ENCODE results near the gene PLAAT2. TPM values are rescaled to one million over a fixed set of nuclear protein-coding genes. Genes with fewer than 3 reads are reported as not detected.

PLAAT2 gene
- total and polyA plus RNA-seq, 9 of the 15 experiments (the other 6 are each of a cell fraction or from before 2014, with no cell fraction given) = not detected

GRCh38 chr11:63531074-63531792 lies 31.9 kb downstream of the PLAAT2 start (continued):
- peak; percentile 96 for TF ChIP-seq REST (IDR thresholded peaks at IDR 0.05; ENCODE audit: borderline replicate concordance)
- TF ChIP-seq REST (CRISPR knock-in tag; IDR thresholded peaks at IDR 0.05; ENCODE audit: low read depth) = peak; percentile 77; the same call in 1 of the 2 replicates
- TF ChIP-seq, protein P1, sequence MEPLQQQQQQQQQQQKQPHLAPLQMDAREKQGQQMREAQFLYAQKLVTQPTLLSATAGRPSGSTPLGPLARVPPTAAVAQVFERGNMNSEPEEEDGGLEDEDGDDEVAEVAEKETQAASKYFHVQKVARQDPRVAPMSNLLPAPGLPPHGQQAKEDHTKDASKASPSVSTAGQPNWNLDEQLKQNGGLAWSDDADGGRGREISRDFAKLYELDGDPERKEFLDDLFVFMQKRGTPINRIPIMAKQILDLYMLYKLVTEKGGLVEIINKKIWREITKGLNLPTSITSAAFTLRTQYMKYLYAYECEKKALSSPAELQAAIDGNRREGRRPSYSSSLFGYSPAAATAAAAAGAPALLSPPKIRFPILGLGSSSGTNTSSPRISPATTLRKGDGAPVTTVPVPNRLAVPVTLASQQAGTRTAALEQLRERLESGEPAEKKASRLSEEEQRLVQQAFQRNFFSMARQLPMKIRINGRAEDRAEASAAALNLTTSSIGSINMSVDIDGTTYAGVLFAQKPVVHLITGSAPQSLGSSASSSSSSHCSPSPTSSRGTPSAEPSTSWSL (CRISPR knock-in tag; IDR thresholded peaks at IDR 0.05; ENCODE audit: borderline replicate concordance) = peak; percentile 97; the same call in 1 of the 2 replicates
- TF ChIP-seq, protein P2, sequence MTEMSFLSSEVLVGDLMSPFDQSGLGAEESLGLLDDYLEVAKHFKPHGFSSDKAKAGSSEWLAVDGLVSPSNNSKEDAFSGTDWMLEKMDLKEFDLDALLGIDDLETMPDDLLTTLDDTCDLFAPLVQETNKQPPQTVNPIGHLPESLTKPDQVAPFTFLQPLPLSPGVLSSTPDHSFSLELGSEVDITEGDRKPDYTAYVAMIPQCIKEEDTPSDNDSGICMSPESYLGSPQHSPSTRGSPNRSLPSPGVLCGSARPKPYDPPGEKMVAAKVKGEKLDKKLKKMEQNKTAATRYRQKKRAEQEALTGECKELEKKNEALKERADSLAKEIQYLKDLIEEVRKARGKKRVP (CRISPR knock-in tag; IDR thresholded peaks at IDR 0.05) = peak; percentile 89
- peak; percentile 61; the same call in 1 of the 2 replicates for TF ChIP-seq KLF13 (tag; IDR thresholded peaks at IDR 0.05; ENCODE audit: borderline replicate concordance, low read depth)
- TF ChIP-seq, protein P3, sequence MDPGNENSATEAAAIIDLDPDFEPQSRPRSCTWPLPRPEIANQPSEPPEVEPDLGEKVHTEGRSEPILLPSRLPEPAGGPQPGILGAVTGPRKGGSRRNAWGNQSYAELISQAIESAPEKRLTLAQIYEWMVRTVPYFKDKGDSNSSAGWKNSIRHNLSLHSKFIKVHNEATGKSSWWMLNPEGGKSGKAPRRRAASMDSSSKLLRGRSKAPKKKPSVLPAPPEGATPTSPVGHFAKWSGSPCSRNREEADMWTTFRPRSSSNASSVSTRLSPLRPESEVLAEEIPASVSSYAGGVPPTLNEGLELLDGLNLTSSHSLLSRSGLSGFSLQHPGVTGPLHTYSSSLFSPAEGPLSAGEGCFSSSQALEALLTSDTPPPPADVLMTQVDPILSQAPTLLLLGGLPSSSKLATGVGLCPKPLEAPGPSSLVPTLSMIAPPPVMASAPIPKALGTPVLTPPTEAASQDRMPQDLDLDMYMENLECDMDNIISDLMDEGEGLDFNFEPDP (CRISPR knock-in tag; IDR thresholded peaks at IDR 0.05) = peak; percentile 96
- TF ChIP-seq, protein P4, sequence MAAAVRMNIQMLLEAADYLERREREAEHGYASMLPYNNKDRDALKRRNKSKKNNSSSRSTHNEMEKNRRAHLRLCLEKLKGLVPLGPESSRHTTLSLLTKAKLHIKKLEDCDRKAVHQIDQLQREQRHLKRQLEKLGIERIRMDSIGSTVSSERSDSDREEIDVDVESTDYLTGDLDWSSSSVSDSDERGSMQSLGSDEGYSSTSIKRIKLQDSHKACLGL (CRISPR knock-in tag; IDR thresholded peaks at IDR 0.05; ENCODE audit: borderline replicate concordance, poor library complexity, severe bottlenecking) = peak; percentile 38
- peak; percentile 80 for TF ChIP-seq ZNF766 (CRISPR knock-in tag; conservative IDR thresholded peaks at IDR 0.05)
- TF ChIP-seq ELF4 (CRISPR knock-in tag; IDR thresholded peaks at IDR 0.05) = peak; percentile 82; the same call in 1 of the 2 replicates

All from K562 (cell line).